AG04450 (cell line): ENCODE data around the gene RAB36. TPM values are rescaled to one million over a fixed set of nuclear protein-coding genes. Genes with fewer than 3 reads are reported as not detected.

ENCODE experiments used
- CTCF ChIA-PET: fragments of 300-600, 350-600 bp; formaldehyde crosslinking; extraction: SDS; loops from one replicate; lab custom pipeline; 2022; ENCODE audit warnings: antibody characterized with exemption, inconsistent platforms; lab: Charles Lee
- POLR2A ChIA-PET: fragments of 350-600 bp; formaldehyde crosslinking; extraction: SDS; loops from one replicate; lab custom pipeline; 2021; ENCODE audit warnings: antibody characterized with exemption, inconsistent platforms; lab: Yijun Ruan, JAX
- DNase-seq: peaks from one replicate; pipeline ENCODE4 v3.0.0-alpha.2; 2011; ENCODE audit warnings: low read depth, low spot score
- H3K27ac ChIP-seq: one replicate; pipeline ENCODE4 v1.5.1; 2012; ENCODE audit warnings: low read depth, low read length, control low read depth
- H3K27me3 ChIP-seq: one replicate; pipeline ENCODE4 v1.6.0; 2012; ENCODE audit warnings: low read length; ENCODE audit not compliant: control insufficient read depth, insufficient read depth
- H3K4me3 ChIP-seq: 2 replicates; pipeline ENCODE4 v1.5.1; 2011; ENCODE audit warnings: mild to moderate bottlenecking, low read depth, low read length, control low read depth
- H3K9me3 ChIP-seq: 2 replicates; pipeline ENCODE4 v1.5.1; 2012; ENCODE audit warnings: low read length; ENCODE audit not compliant: control insufficient read depth, insufficient read depth
- CTCF ChIP-seq: IDR thresholded peaks from 2 replicates; pipeline ENCODE4 v1.5.1; 2011; ENCODE audit warnings: low read depth, low read length, control low read depth, inconsistent platforms
- polyA plus RNA-seq: library from polyadenylated mRNA; depleted of rRNA; stranded (reverse); fragments of >200 nt; gene quantifications from 2 replicates; pipeline ENCODE4 v1.2.3, GENCODE V29; 2011

RAB36 gene
- polyA plus RNA-seq, 1 experiment, result 2.6 TPM

- CTCF ChIA-PET, result no interaction called here
- H3K27ac ChIP-seq, result no peak overlapping the region
- no peak overlapping the region for H3K4me3 ChIP-seq
- POLR2A ChIA-PET, result no interaction called here
- no peak for TF ChIP-seq CTCF
- H3K9me3 ChIP-seq, result no peaks in the 10 kb centered on the region
- H3K27me3 ChIP-seq, result peaks cover 2% of the 10 kb centered on the region
- no peak for DNase-seq
Measured at GRCh38 chr22:23110922-23111527, 34.3 kb upstream of the RAB36 start.

- ChIA-PET CTCF (no interaction called here), POLR2A (no interaction called here)
- H3K4me3 ChIP-seq, result no peak overlapping the region
- TF ChIP-seq CTCF, result no peak
- no peaks in the 10 kb centered on the region for H3K9me3 ChIP-seq
- no peaks in the 10 kb centered on the region for H3K27me3 ChIP-seq
- DNase-seq, result no peak
- no peak overlapping the region for H3K27ac ChIP-seq
Measured at GRCh38 chr22:23112472-23113012, 32.7 kb upstream of the RAB36 start.

- CTCF ChIA-PET, result no interaction called here
- TF ChIP-seq CTCF, result no peak
- Histone ChIP-seq H3K27me3 (no peaks in the 10 kb centered on the region), H3K27ac (no peak overlapping the region), H3K9me3 (no peaks in the 10 kb centered on the region), H3K4me3 (no peak overlapping the region)
- POLR2A ChIA-PET, result no interaction called here
- peak; percentile 11 for DNase-seq
Measured at GRCh38 chr22:23113067-23113846, 32.0 kb upstream of the RAB36 start.

- no peak for TF ChIP-seq CTCF
- no peaks in the 10 kb centered on the region for H3K27me3 ChIP-seq
- POLR2A ChIA-PET, result no interaction called here
- CTCF ChIA-PET, result interaction anchor here (0.8 kb wide), 1 partner anchor 155 kb away, joined by 3 read pairs; no protein-coding TSS in a partner anchor
- H3K27ac ChIP-seq, result no peak overlapping the region
- no peak overlapping the region for H3K4me3 ChIP-seq
- no peaks in the 10 kb centered on the region for H3K9me3 ChIP-seq
- DNase-seq, result no peak
Measured at GRCh38 chr22:23113847-23114720, 31.2 kb upstream of the RAB36 start.
